CD14-positive monocyte (primary cell): ENCODE data around the gene GTF3C5. TPM values are rescaled to one million over a fixed set of nuclear protein-coding genes. Genes with fewer than 3 reads are reported as not detected.

Experiments
- DNase-seq, 3 donors: peaks; one replicate each; pipeline ENCODE4 v3.0.0-alpha.2; 2011 to 2022
- H2AFZ ChIP-seq: 2 replicates; pipeline ENCODE4 v1.6.0; 2012; ENCODE audit warnings: mild to moderate bottlenecking, low read depth, low read length, inconsistent platforms; ENCODE audit not compliant: insufficient read depth, poor library complexity, severe bottlenecking
- H3K27ac ChIP-seq, 2 donors: 1 replicate in 1 of 2; 2 replicates in 1 of 2; pipeline ENCODE4 v1.5.1; 2012 to 2013; ENCODE audit warnings: low read length in 2 of 2, control low read depth in 1 of 2, inconsistent platforms in 1 of 2, low read depth in 1 of 2, mild to moderate bottlenecking in 1 of 2
- H3K27me3 ChIP-seq, 2 donors: one replicate each; pipeline versions ENCODE4 v1.6.0 to v1.6.1; 2011 to 2013; ENCODE audit warnings: low read length in 2 of 2; ENCODE audit not compliant: control insufficient read depth in 2 of 2, insufficient read depth in 2 of 2
- H3K36me3 ChIP-seq, 2 donors: replicated peaks in 1 of 2; 1 replicate in 1 of 2; 2 replicates in 1 of 2; pipeline versions ENCODE4 v1.5.1 to v1.6.1; 2012 to 2013; ENCODE audit warnings: low read length in 2 of 2, control low read depth in 1 of 2, inconsistent platforms in 1 of 2, mild to moderate bottlenecking in 1 of 2; ENCODE audit not compliant: insufficient read depth in 2 of 2, control insufficient read depth in 1 of 2
- H3K4me1 ChIP-seq, 2 donors: 1 replicate in 1 of 2; 2 replicates in 1 of 2; pipeline versions ENCODE4 v1.5.1 to v1.6.1; 2012 to 2013; ENCODE audit warnings: low read length in 2 of 2, control low read depth in 1 of 2, inconsistent platforms in 1 of 2, mild to moderate bottlenecking in 1 of 2, moderate library complexity in 1 of 2; ENCODE audit not compliant: insufficient read depth in 2 of 2, control insufficient read depth in 1 of 2
- H3K4me2 ChIP-seq: replicated peaks from 2 replicates; pipeline ENCODE3; 2012; ENCODE audit warnings: low read length, moderate library complexity, mild to moderate bottlenecking; ENCODE audit not compliant: poor library complexity, severe bottlenecking; ENCODE audit errors: extremely low read depth
- H3K4me3 ChIP-seq, 3 experiments: fragments of 200-600 bp in 1 of 3; sonication (generic) in 1 of 3; replicated peaks in 1 of 3; 1 replicate in 2 of 3; 2 replicates in 1 of 3; pipeline ENCODE4 v1.5.1; 2011 to 2013; ENCODE audit warnings: low read length in 3 of 3, mild to moderate bottlenecking in 3 of 3, control low read depth in 2 of 3, low read depth in 2 of 3, inconsistent platforms in 1 of 3, moderate library complexity in 1 of 3
- H3K79me2 ChIP-seq: 2 replicates; pipeline ENCODE4 v1.6.0; 2012; ENCODE audit warnings: mild to moderate bottlenecking, control low read depth, inconsistent platforms, low read length, moderate library complexity; ENCODE audit not compliant: insufficient read depth
- H3K9ac ChIP-seq: 2 replicates; pipeline ENCODE4 v1.6.0; 2017; ENCODE audit warnings: low read length, mild to moderate bottlenecking; ENCODE audit not compliant: insufficient read depth, poor library complexity, severe bottlenecking
- H3K9me3 ChIP-seq, 2 donors: replicated peaks in 1 of 2; 1 replicate in 1 of 2; 2 replicates in 1 of 2; pipeline versions ENCODE4 v1.5.1 to v1.6.1; 2012 to 2013; ENCODE audit warnings: low read length in 2 of 2, control low read depth in 1 of 2; ENCODE audit not compliant: control insufficient read depth in 1 of 2, insufficient read depth in 1 of 2
- H4K20me1 ChIP-seq: 2 replicates; pipeline ENCODE4 v1.6.0; 2012; ENCODE audit warnings: mild to moderate bottlenecking, low read length, control low read depth, moderate library complexity; ENCODE audit not compliant: insufficient read depth
- H3K27ac Mint-ChIP-seq, 7 donors: one replicate each; pipeline ENCODE4 v1.8.0; 2020; ENCODE audit warnings: mild to moderate bottlenecking in 7 of 7, mixed read lengths in 7 of 7, moderate library complexity in 6 of 7, inconsistent platforms in 2 of 7
- H3K27me3 Mint-ChIP-seq, 3 donors: one replicate each; pipeline ENCODE4 v1.8.0; 2021 to 2022; ENCODE audit warnings: low read depth in 3 of 3, mild to moderate bottlenecking in 3 of 3, mixed read lengths in 3 of 3, moderate library complexity in 3 of 3, inconsistent platforms in 1 of 3
- H3K36me3 Mint-ChIP-seq, 2 donors: one replicate each; pipeline ENCODE4 v1.8.0; 2020; ENCODE audit warnings: mixed read lengths in 2 of 2, inconsistent platforms in 1 of 2, mild to moderate bottlenecking in 1 of 2
- H3K4me1 Mint-ChIP-seq: one replicate; pipeline ENCODE4 v1.8.0; 2020; ENCODE audit warnings: mild to moderate bottlenecking, mixed read lengths
- H3K4me3 Mint-ChIP-seq, 2 donors: one replicate each; pipeline ENCODE4 v1.8.0; 2020; ENCODE audit warnings: mild to moderate bottlenecking in 2 of 2, mixed read lengths in 2 of 2, moderate library complexity in 1 of 2
- H3K9me3 Mint-ChIP-seq, 7 donors: one replicate each; pipeline ENCODE4 v1.8.0; 2020 to 2022; ENCODE audit warnings: mixed read lengths in 7 of 7, mild to moderate bottlenecking in 6 of 7, moderate library complexity in 6 of 7, inconsistent platforms in 2 of 7
- CTCF ChIP-seq: fragments of 200-600 bp; IDR thresholded peaks from one replicate; pipeline ENCODE4 v1.8.0; 2022; ENCODE audit warnings: antibody characterized with exemption, mild to moderate bottlenecking
- WGBS: methylation state at CpG from one replicate; pipeline ENCODE4 v1.1.5; 2013; ENCODE audit warnings: missing lambda C conversion rate; ENCODE audit not compliant: insufficient coverage; 5-methylcytosine and 5-hydroxymethylcytosine counted together
- intact Hi-C, 2 donors: fragments of 100-400 bp; cut with micrococcal nuclease; formaldehyde crosslinking; loops; one replicate each; pipeline versions ENCODE4 v1.15.0 to v1.15.1; 2023
- polyA plus RNA-seq, 3 donors: library from polyadenylated mRNA; depleted of rRNA in 1 of 3; unstranded in 2 of 3; stranded (reverse) in 1 of 3; fragments of 300-500 nt in 2 of 3; fragments of >200 nt in 1 of 3; fragmentation: Illumina TruSeq in 2 of 3; gene quantifications; 1 replicate in 2 of 3; 2 replicates in 1 of 3; pipeline ENCODE4 v1.2.3, GENCODE V29; 2012 to 2021

Gene GTF3C5
- polyA plus RNA-seq, 3 donors, result 21.3 to 75.6 (median 24.4) TPM

GRCh38 chr9:133086894-133087293, 56.1 kb downstream of the GTF3C5 start:
- peaks cover 0 to 4% (median 0%) of the 10 kb centered on the region in 3 donors for H3K27me3 Mint-ChIP-seq
- H3K27ac Mint-ChIP-seq, result no peak overlapping the region
- intact Hi-C loops, result no loop called here
- Histone ChIP-seq H3K36me3 (no peaks in the 10 kb centered on the region), H3K4me2 (no peak overlapping the region), H3K9me3 (no peaks in the 10 kb centered on the region), H3K27ac (no peak overlapping the region), H3K27me3 (no peaks in the 10 kb centered on the region), H3K79me2 (no peaks in the 10 kb centered on the region), H2AFZ (no peak overlapping the region), H3K4me3 (no peak overlapping the region), H3K9ac (no peak overlapping the region), H4K20me1 (no peaks in the 10 kb centered on the region), H3K4me1 (no peaks in the 10 kb centered on the region)
- H3K4me1 Mint-ChIP-seq, result no peaks in the 10 kb centered on the region
- no peak for DNase-seq
- no peaks in the 10 kb centered on the region for H3K9me3 Mint-ChIP-seq
- 87% methylated on average over 10 of the region's 15 CpGs for WGBS
- H3K4me3 Mint-ChIP-seq, result no peak overlapping the region
- H3K36me3 Mint-ChIP-seq, result no peaks in the 10 kb centered on the region
- TF ChIP-seq CTCF, result no peak

- Histone ChIP-seq H3K27ac (no peak overlapping the region), H3K4me2 (no peak overlapping the region), H2AFZ (no peak overlapping the region), H3K27me3 (no peaks in the 10 kb centered on the region), H3K9me3 (no peaks in the 10 kb centered on the region), H3K9ac (no peak overlapping the region), H3K4me1 (no peaks in the 10 kb centered on the region), H4K20me1 (no peaks in the 10 kb centered on the region), H3K4me3 (no peak overlapping the region), H3K79me2 (no peaks in the 10 kb centered on the region), H3K36me3 (no peaks in the 10 kb centered on the region)
- DNase-seq, result no peak
- peaks cover 0 to 4% (median 1%) of the 10 kb centered on the region in 3 donors for H3K27me3 Mint-ChIP-seq
- H3K27ac Mint-ChIP-seq, result peak overlapping the region in 2 of 7 donors; percentile 54 to 61
- 97% methylated on average over 4 of the region's 7 CpGs for WGBS
- H3K4me3 Mint-ChIP-seq, result no peak overlapping the region
- H3K4me1 Mint-ChIP-seq, result no peaks in the 10 kb centered on the region
- no peak for TF ChIP-seq CTCF
- H3K36me3 Mint-ChIP-seq, result no peaks in the 10 kb centered on the region
- no peaks in the 10 kb centered on the region for H3K9me3 Mint-ChIP-seq
- intact Hi-C loops, result no loop called here
Observed at GRCh38 chr9:133087429-133088145, 56.8 kb downstream of the GTF3C5 start.
